Breast epithelium (tissue), 3 donors: ENCODE data around the gene LIN7C.

Source experiments
- POLR2A ChIP-seq: fragments of 450-650 bp; IDR thresholded peaks from one replicate; pipeline ENCODE4 v1.6.1; 2016; ENCODE audit warnings: antibody characterized with exemption, mild to moderate bottlenecking, moderate library complexity
- POLR2AphosphoS5 ChIP-seq, 3 donors: sonication (generic); formaldehyde crosslinking; IDR thresholded peaks; one replicate each; pipeline ENCODE4 v1.6.1; 2017; ENCODE audit warnings: antibody characterized with exemption in 3 of 3
- TF ChIP-seq, protein P1 (sequence below), 3 donors: fragments of 450-650 bp; IDR thresholded peaks; one replicate each; pipeline ENCODE4 v1.5.1; 2016 to 2017; ENCODE audit warnings: antibody characterized with exemption in 3 of 3, mild to moderate bottlenecking in 3 of 3, moderate library complexity in 3 of 3

DNA sequence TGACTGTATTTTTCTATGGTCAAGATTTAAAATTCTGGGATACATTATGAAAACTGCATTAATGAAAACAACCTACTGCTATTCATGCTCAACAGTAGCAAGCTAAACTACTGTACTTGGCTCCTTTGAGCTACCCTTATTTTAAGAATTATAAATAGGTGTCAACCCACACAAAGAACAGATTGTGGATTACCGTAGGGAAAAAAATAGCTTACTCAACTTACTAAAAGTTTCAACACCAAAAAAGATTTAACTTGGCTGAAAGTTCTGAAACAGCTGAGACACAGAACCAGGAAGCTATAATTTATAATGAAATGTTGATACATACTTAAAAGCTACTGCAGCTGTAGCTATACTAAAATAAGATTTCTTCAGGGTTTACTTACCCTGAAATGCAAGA, 10.1 kb downstream of the LIN7C start:
- TF ChIP-seq, protein P1, sequence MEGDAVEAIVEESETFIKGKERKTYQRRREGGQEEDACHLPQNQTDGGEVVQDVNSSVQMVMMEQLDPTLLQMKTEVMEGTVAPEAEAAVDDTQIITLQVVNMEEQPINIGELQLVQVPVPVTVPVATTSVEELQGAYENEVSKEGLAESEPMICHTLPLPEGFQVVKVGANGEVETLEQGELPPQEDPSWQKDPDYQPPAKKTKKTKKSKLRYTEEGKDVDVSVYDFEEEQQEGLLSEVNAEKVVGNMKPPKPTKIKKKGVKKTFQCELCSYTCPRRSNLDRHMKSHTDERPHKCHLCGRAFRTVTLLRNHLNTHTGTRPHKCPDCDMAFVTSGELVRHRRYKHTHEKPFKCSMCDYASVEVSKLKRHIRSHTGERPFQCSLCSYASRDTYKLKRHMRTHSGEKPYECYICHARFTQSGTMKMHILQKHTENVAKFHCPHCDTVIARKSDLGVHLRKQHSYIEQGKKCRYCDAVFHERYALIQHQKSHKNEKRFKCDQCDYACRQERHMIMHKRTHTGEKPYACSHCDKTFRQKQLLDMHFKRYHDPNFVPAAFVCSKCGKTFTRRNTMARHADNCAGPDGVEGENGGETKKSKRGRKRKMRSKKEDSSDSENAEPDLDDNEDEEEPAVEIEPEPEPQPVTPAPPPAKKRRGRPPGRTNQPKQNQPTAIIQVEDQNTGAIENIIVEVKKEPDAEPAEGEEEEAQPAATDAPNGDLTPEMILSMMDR (IDR thresholded peaks at IDR 0.05), result no peak
- TF ChIP-seq POLR2AphosphoS5 (IDR thresholded peaks at IDR 0.05), result no peak
- no peak for TF ChIP-seq POLR2A
